ENCODE data around the gene AIMP1.
A peak's percentile ranks its signal among the peaks of the same experiment; 100 is the strongest.
"Not testable (repeated sequence)": the region's sequence is repeated elsewhere in the genome, so short reads cannot be mapped to it uniquely, and the experiment has no call there.

Gene AIMP1

DNA sequence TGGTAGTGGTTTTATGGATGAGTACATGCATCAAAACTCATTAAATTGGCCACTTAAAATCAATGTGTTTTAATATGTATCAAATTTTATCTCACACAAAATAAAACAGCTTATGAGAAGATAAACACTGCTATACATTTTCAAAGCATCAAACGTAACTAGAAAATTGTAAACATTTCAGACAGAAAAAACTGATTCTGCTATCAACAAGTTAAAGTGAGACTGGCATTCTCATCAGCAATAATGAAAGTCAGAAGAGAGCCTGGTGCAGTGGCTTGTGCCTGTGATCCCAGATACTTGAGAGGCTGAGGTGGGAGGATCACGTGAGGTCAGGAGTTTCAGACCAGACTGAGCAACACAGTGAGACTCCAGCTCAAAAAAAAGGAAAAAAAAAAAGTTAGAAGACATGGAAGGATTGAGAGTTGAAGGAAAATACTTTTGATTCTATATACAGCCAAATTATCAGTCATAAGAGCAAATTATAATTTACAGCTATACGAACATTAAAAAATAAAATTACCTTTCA is 3.3 kb upstream of the AIMP1 start:
- peak; percentile 14 for DNase-seq (ENCODE audit: low read depth)

DNA sequence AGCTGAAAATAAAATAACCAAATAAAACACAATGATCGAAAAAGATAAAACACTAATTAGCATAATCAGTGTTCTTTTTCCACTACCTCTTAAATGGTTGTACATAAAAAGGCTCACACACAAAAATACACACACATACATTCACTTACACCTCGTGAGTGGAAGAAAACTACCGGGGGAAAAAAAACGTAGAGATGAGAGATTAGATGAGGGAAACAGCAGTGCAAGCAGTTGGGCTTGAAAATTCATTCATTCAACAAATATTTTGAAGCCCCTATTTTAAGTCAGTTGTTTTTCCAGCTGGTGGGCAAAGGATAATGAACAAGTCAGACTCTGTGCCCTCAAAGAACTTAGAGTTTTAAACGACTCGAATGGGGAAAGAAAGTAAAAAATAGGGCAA is 1.4 kb upstream of the AIMP1 start:
- no peak for DNase-seq (ENCODE audit: low read depth)

DNA sequence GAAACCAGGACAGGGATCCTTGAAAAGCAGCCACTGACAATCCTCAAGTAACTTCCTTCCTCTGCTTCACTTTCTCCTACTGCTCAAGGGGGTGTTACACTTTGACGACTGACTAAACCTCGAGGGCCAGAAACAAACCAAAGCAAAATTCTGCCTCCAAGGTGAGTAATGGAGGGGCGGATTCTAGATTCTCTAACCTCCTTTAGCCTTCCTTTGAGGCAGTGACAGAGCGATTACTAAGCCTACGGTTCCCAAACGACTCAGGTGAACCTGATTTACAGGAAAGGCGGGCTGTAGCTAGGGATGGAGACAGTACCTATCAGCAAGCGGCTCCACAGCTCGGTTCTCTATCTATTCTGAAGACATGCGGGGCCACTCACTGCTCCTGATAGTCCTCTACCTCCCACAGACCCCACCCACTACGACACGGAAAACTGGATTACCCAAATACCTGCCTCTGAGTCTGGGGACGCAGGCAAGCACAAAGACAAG is 828 bp upstream of the AIMP1 start:
- DNase-seq (ENCODE audit: low read depth), result peak; percentile 46

DNA sequence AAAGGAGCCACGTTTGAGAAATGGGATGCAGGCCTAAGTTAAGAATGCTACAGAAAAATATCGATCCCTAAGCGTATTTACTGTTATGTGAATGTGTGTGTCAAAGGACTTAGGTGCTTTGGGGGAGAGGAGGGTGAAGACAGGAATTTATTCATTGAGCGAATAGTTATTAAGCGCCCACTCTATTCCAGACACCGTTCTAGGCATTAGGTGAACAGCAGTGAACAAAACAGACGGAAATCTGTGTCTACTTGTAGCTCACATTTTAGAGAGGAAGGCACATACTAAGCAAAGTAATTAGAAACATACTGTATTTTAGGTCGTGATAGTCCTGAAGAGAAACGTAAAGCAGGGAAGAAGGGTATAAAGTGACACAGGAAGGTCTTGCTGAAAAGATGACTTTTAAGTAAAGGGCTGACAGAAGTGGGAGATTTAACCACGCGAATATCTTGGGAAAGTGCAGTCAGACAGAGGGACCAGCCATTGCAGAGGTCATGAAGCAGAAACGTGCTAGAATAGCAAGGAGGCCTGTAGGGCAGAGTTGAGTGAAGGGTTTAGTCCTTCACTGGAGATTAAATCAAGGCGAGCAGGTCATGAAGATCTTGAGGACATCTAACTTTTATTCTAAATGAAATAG is 541 bp downstream of the AIMP1 start:
- DNase-seq (ENCODE audit: low read depth), result no peak

- DNase-seq (ENCODE audit: low read depth), result no peak
Observed at GRCh38 chr4:106317815-106318214, 1.5 kb downstream of the AIMP1 start.

DNA sequence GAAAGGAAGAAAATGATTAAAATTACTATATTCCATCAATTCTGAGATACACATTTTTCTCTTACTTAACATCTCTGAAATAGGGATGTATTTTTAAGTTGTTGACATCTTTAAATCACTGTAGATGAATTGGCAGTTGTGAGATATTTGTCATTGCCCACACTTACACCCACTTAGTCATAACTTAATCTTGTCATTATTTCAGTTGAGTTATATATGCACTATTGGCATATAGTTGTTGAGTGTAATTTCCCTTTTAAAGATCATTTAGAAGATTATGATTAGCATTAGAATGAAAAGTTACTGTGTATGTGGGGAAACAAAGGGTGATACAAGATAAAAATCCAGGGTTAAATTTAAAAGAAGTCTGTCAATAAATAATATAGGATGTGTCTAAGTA is 2.2 kb downstream of the AIMP1 start:
- no peak for DNase-seq (ENCODE audit: low read depth)

GRCh38 chr4:106320235-106320634 is 3.9 kb downstream of the AIMP1 start:
- no peak for DNase-seq (ENCODE audit: low read depth)

- not testable (repeated sequence) for DNase-seq (ENCODE audit: low read depth)
Observed at GRCh38 chr4:106321168-106321567, 4.8 kb downstream of the AIMP1 start.

GRCh38 chr4:106321814-106322213 is 5.5 kb downstream of the AIMP1 start:
- DNase-seq (ENCODE audit: low read depth), result not testable (repeated sequence)

DNA sequence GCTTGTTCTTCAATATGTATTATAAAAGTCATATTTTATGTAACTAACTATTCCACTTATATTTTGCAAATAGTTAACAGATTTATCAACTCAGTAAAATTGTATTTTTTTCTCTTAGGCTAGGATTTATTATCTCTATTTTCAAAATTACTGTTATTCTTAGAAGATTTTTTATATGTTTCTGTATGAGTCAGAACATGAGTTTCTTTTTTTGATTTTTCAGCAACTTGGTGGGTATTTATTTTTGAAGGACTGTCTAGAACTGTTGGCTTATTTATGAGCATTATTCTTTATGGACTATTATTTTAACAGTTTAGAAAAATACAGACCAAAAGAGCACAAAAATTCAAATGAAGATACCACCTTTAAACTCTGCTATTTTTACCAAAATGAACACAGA is 6.8 kb downstream of the AIMP1 start:
- DNase-seq (ENCODE audit: low read depth), result no peak

- no peak for DNase-seq (ENCODE audit: low read depth)
Observed at GRCh38 chr4:106325800-106326199, 9.4 kb downstream of the AIMP1 start.

DNA sequence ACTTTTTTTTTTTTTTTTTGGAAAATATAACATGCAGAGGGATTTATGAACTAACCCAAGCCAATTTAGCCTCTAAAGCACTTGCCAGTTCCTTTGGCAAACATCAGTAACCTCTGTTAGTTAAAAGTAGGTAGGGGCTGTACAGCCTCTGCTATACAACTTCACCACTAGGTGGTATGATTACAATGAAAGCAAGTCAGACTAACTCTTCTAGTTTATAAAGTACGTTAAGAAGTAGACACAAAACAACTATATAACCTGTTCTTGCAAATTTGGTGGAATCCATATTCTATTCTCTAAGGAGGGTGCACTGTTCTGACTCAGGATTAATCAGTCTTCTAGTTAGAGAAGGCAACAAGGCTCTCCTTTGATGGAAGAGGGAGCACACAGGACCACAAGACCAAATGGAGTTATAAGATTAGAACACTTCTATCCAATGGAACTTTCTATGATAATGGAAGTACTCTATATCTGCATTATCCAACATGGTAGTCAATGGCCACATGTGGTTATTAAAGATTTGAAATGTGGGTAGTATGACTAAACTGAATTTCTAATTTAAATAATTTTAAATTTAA is 12.8 kb downstream of the AIMP1 start:
- DNase-seq (ENCODE audit: low read depth), result peak; percentile 55

- no peak for DNase-seq (ENCODE audit: low read depth)
Observed at GRCh38 chr4:106333186-106333585, 16.8 kb downstream of the AIMP1 start.

DNA sequence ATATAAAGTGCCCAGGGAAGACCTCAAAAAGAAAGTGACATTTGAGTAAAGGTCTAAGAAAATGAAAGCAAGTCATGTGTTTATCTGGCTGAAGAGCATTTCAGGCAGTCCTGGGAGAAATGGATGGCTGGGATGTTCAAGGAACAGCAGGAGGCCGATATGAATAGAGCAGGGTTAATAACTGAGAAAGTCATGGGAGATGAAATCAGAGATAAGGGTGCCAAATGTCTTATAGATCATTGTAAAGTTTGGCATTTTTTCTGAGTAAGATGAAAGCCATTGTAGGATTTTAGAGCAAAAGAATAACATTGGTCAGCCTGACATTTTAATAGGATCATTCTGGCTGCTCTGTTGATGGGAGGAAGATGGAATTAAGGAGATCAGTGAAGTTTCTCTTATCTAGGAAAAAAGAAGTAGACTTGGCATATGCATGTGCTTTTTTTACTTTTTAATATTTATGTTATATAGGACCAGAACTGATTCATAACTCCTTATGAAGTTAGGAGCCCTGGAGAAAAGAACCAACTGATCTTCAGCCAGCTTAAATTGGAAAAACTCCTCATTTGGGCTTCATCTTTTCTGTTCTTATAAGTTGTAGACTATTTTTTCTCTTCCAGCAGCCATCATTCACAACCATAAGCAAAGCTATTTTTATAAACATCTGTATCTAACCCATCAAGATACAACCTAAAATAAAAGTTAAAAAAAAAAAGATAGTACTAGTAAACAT is 18.6 kb downstream of the AIMP1 start:
- peak; percentile 75 for DNase-seq (ENCODE audit: low read depth)

GRCh38 chr4:106336618-106337017 is 20.3 kb downstream of the AIMP1 start:
- no peak for DNase-seq (ENCODE audit: low read depth)

DNA sequence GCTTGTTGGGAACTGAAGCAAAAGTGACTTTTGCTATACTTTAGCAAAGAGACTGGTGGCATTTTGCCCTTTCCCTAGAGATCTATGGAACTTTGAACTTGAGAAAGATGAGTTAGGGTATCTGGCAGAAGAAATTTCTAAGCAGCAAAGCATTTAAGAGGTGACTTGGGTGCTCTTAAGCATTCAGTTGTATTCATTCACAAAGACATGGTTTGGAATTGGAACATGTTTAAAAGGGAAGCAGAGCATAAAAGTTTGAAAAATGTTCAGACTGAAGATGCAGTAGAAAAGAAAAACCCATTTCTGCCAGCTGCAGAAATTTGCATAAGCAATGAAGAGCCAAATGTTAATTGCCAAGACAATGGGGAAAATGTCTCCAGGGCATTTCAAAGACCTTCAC is 21.6 kb downstream of the AIMP1 start:
- DNase-seq (ENCODE audit: low read depth), result no peak

- no peak for DNase-seq (ENCODE audit: low read depth)
Observed at GRCh38 chr4:106338671-106339070, 22.3 kb downstream of the AIMP1 start.

DNA sequence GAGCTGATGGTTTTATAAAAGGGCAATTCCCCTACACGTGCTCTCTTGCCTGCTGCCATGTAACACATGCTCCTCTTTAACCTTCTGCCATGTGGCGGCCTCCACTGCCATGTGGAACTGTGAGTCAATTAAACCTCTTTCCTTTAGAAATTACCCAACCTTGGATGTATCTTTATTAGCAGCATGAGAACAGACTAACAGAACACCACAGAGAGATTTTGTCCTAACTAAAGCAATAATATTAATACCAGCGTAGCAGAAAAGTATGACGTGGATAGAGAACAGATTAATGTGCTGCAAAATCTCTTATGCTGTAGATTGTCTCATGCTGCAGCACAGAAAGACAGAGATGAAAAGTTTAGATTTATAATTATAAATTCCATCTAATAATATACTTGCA is 23.1 kb downstream of the AIMP1 start:
- no peak for DNase-seq (ENCODE audit: low read depth)

DNA sequence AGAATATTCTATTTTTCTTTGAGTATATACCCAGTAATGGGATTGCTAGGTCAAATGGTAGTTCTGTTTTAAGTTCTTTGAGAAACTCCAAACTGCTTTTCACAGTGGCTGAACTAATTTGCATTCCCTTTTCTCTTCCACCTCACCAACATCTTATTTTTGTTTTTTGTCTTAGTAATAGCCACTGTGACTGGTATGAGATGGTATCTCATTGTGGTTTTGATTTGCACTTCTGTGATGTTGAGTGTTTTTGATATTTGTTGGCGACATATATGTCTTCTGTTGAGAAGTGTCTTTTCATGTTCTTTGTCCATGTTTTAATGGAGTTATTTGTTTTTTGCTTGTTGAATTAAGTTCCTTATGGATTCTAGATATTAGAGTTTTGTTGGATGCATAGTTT is 24.4 kb downstream of the AIMP1 start:
- DNase-seq (ENCODE audit: low read depth), result peak; percentile 20

- no peak for DNase-seq (ENCODE audit: low read depth)
Observed at GRCh38 chr4:106343865-106344646, 27.7 kb downstream of the AIMP1 start.

DNA sequence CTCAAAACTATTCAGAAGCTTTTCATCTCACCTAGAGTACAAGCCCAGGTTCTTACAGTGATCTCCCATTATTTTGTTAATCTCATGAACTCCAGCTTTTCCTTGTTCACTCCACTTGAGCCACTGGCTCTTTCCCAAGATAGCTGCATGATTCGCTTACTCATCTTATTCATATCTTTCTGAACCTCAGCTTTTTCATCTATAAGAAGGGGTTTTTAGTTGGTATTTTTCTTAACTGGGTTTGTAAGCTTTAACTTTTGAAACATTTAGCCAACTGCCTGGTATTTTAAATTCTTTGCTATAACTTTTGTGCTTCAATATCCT is 28.3 kb downstream of the AIMP1 start:
- DNase-seq (ENCODE audit: low read depth), result peak; percentile 54

DNA sequence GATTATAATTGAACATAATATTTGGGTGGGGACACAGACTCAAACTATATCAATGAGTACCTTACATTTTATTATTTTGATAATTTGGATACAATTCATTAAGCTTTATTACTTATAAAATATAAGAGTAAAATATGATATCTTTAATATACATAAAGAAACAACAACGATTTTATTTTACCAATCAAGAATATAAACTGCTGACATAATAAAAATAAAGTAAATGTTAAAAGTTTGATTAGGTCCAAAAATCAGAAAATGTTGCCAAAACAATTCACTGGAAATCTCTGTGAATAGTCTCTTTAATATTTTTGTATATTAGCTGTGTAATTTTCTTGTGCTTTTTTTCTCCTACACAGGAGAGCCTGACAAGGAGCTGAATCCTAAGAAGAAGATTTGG is 30.8 kb downstream of the AIMP1 start:
- DNase-seq (ENCODE audit: low read depth), result no peak

- no peak for DNase-seq (ENCODE audit: low read depth)
Observed at GRCh38 chr4:106351016-106351415, 34.7 kb downstream of the AIMP1 start.

Data from EH (cell line).